PFSK-1 (cell line): Measurements from ENCODE around the gene FAM181A.

Experiments used
- FOXP2 ChIP-seq: optimal IDR thresholded peaks from 2 replicates; pipeline ENCODE3; 2011; ENCODE audit warnings: borderline replicate concordance, control low read depth, inconsistent platforms; ENCODE audit not compliant: insufficient read depth; ENCODE audit errors: extremely low read length, extremely low read depth
- POLR2AphosphoS5 ChIP-seq: IDR thresholded peaks from 2 replicates; pipeline ENCODE4 v1.6.1; 2012; ENCODE audit warnings: low read depth, mild to moderate bottlenecking, control low read depth, low read length, moderate library complexity
- REST ChIP-seq, 2 experiments: IDR thresholded peaks; 2 replicates each; pipeline versions ENCODE4 v1.6.1 to v1.8.0; 2011 to 2012; ENCODE audit warnings: low read depth in 2 of 2, low read length in 2 of 2, control low read depth in 1 of 2, inconsistent platforms in 1 of 2, mild to moderate bottlenecking in 1 of 2, moderate library complexity in 1 of 2; ENCODE audit not compliant: insufficient read depth in 1 of 2
- SIN3A ChIP-seq: IDR thresholded peaks from 2 replicates; pipeline ENCODE4 v1.6.1; 2012; ENCODE audit warnings: mild to moderate bottlenecking, low read length, moderate library complexity, borderline replicate concordance; ENCODE audit not compliant: insufficient read depth
- TAF1 ChIP-seq: IDR thresholded peaks from 2 replicates; pipeline ENCODE4 v1.6.1; 2012; ENCODE audit warnings: low read length, control low read depth, borderline replicate concordance; ENCODE audit not compliant: insufficient read depth

Gene FAM181A

GRCh38 chr14:93946541-93947090, 19.5 kb downstream of the FAM181A start:
- TF ChIP-seq REST (IDR thresholded peaks at IDR 0.05; ENCODE audit: insufficient read depth in 1 of 2, low read depth in 2 of 2, low read length in 2 of 2) (no peak), FOXP2 (no peak)

GRCh38 chr14:93947282-93947681, 20.1 kb downstream of the FAM181A start:
- no peak for TF ChIP-seq REST (IDR thresholded peaks at IDR 0.05; ENCODE audit: insufficient read depth in 1 of 2, low read depth in 2 of 2, low read length in 2 of 2)
- no peak for TF ChIP-seq POLR2AphosphoS5
- no peak for TF ChIP-seq FOXP2
- TF ChIP-seq TAF1 = no peak
- TF ChIP-seq SIN3A = no peak

GRCh38 chr14:93949511-93950075, 22.4 kb downstream of the FAM181A start:
- no peak for TF ChIP-seq SIN3A
- TF ChIP-seq POLR2AphosphoS5 = no peak
- no peak for TF ChIP-seq REST (IDR thresholded peaks at IDR 0.05; ENCODE audit: insufficient read depth in 1 of 2, low read depth in 2 of 2, low read length in 2 of 2)
- no peak for TF ChIP-seq FOXP2
- TF ChIP-seq TAF1 = no peak

GRCh38 chr14:93950948-93951634, 23.9 kb downstream of the FAM181A start:
- no peak for TF ChIP-seq REST (IDR thresholded peaks at IDR 0.05; ENCODE audit: insufficient read depth in 1 of 2, low read depth in 2 of 2, low read length in 2 of 2)
- TF ChIP-seq POLR2AphosphoS5 = no peak
- TF ChIP-seq FOXP2 = no peak
- TF ChIP-seq TAF1 = no peak
- no peak for TF ChIP-seq SIN3A
